NCI-H2081 treated with DMSO at 0.1 percent for 48 hours (cell line): ENCODE measurements around the gene TLK1.

Source experiments
- DNase-seq: peaks from one replicate; lab custom pipeline; 2025; lab: John Stamatoyannopoulos, UW

The TLK1 gene

DNA sequence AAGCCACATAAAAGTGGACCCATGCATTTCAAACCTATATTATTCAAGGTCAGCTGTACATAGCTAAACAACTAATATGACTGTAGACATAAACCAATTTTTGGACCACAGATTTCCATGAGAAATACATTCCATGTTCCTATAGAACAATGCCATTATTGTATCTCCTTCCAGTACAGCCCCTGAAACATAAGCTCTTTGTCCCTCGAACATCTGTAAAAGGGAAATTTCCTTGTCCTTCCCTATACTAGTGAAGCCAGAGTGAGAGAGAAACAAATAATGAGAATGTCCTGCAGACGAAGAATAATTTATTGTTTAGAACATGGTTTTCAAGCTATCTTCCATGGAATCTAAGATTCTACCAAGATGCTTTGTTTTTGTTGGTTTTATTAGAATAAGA lies 156.3 kb downstream of the TLK1 start:
- DNase-seq: no peak

DNA sequence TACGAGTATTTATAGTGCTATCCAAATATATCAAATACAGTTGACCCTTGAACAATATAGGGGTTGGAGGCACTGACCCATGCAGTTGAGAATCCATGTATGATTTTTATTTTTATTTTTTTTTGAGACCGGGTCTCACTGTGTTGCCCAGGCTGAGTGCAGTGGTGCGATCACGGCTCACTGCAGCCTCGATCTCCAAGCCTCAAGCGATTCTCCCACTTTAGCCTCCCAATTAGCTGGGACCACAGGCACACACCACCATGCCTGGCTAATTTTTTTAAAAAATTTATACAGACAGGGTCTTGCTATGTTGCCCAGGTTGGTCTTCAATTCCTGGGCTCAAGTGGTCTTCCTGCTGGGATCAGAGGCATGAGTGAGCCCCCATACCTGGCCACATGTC lies 161.0 kb downstream of the TLK1 start:
- DNase-seq: no peak

DNA sequence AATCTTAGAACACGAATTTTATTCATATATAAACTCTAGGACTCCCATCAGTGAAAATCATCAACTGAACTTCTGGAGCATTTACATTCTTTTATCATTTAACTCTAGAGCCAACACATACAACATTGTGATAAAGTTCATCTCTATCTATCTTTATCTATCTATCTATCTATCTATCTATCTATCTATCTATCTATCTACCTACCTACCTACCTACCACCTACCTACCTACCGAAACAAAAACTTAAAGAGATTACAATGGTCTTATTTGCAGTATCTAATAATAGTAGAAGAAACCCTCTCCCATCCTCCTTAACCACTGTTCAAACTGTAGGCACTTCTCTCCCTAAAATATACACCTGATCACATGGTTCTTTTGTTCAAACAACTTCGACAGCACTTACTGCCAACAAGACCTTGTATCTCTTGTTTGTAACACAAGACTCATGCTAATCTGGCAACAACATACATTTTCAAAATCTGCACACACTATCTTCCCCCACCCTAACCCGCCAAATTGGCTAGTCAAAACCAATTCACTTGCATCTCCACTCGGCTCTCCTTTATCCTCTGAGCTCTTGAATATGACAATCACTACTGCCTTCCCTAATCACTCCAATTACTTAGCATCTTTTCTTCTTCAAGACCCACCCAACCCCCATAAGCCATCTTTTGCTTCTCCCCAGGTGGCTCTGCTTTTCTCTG lies 162.6 kb downstream of the TLK1 start:
- no peak for DNase-seq

DNA sequence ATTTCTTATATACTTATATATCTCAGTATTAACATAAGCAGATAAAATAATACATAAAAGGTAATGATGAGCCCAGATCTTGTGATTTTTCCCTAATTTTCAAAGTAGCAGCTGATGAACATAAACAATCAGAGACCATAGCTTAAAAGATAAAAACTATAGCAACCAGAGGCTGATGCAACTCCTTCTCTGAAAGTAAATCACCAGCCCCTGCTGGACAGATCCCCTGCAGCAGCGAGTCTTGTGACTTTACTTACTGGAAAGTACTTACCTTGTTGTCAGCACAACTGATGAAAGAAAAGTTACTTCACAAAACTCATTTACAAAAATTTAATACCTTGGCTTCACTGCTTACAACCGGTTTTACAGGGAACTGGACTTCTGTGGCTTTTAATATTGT lies 164.4 kb downstream of the TLK1 start:
- no peak for DNase-seq

DNA sequence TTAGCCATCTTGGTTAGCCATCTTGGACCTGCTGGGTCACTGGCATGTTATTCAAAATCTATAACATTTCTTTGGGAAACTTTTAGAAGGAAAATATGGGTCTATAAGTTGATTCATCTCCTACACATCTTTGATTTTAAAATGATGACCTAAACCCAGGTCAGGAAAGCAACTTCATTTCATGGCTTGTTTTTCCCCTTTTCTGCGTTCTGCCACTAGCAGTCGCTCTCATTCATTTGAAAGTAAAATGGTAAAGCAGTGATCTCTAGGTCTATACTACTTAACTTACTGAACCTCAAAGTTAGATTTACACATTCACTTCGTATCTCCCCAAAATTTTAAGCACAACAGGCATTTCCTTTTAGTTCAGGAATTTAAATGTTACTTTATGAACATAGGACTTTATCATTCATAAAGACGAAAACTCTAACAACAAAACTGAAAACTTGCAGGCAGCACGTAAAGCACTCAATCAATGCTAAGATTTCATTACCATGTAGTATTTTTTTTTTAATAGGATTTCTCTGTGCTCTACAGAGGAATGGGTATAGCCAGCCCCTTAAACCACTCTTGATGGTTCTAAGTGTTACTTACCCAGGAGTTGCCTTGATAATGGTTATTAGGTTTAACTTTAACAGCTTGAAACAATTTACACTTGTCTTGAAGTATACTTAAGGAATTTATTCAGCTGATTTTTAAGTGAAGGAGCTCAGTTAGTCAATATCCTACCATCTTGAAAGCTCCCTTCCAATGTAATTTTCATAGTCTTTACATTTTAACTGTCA lies 169.1 kb downstream of the TLK1 start:
- DNase-seq: no peak

DNA sequence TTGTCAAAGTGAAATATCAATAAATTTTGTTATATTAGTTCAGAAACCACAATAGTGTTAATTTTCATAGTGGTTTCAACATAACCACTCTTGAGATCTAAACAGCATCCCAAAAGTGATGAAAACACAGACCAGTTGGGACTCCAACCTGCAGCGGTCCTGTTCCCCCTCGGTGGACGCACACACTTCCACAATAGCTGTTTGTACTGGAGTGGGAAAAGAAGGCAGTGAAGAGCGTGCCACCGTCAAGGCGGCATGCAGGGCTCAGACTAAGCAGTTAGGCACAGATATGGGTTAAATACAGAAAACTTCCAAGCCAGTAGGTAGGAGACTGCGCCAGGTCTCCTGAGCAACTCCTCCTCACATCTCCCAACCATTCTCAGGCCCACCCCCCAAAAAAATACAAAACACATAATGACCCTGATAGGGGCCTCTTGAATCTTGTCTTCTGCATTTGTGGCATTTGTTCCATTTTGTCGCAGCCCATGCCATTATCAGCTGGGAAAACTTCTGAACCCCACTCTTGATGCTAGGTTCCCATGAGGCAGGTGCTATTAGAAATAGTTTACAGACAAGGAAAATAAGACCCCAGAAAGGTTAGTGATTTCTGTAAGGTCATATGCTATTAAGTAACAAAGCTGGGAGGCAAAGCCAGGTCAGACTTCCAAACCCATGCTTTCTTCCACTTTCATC lies 174.0 kb downstream of the TLK1 start:
- DNase-seq: no peak

DNA sequence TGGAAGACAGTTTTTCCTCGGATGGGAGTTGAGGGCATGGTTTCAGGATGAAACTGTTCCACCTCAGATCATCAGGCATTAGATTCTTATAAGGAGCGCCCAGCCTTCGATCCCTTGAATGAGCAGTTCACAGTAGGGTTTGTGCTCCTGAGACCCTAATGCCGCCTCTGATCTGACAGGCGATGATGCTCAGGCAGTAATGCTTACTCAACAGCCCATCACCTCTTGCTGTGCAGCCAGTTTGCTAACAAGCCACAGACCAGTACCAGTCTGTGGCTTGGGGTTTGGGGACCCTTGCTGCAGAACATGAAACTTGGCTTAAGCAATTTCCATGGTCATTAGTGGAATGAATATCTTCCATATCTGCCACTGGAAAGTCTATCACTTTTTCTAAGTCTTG lies 175.3 kb downstream of the TLK1 start:
- DNase-seq: no peak

DNA sequence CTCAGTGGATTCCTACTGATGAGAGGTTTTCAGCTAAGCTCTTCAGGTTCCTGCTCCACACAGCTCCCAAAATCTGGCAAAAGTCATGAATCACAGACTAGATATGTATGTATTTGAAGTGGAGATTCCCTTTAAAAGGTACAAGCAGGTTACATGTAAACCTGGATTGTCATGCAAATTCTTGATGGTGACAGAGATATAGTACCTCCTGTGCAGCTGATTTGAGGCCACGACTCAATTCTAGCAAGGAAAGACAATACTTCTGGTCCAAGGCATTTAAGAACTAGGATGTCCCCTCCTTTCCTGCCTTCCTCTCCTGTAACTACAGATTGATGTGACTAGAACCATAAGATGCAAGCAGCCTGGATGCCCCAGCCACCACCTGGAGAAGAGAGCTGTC lies 176.6 kb downstream of the TLK1 start:
- no peak for DNase-seq

DNA sequence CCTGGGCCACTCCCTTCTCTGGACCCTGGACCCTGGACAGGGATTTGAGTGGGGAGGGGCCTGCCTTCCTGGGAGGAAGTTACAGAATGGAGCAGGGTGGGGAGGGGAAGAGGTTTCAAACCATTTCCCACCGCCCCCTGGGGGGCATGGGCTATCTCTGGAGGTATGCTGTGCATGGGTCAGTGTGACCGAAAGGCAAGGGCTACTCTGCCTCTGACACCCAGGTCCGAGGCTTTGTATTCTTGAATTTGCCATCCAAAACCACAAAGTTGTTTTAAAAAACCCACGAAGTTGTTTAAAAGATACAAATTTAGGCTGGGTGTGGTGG lies 184.8 kb downstream of the TLK1 start:
- no peak for DNase-seq

DNA sequence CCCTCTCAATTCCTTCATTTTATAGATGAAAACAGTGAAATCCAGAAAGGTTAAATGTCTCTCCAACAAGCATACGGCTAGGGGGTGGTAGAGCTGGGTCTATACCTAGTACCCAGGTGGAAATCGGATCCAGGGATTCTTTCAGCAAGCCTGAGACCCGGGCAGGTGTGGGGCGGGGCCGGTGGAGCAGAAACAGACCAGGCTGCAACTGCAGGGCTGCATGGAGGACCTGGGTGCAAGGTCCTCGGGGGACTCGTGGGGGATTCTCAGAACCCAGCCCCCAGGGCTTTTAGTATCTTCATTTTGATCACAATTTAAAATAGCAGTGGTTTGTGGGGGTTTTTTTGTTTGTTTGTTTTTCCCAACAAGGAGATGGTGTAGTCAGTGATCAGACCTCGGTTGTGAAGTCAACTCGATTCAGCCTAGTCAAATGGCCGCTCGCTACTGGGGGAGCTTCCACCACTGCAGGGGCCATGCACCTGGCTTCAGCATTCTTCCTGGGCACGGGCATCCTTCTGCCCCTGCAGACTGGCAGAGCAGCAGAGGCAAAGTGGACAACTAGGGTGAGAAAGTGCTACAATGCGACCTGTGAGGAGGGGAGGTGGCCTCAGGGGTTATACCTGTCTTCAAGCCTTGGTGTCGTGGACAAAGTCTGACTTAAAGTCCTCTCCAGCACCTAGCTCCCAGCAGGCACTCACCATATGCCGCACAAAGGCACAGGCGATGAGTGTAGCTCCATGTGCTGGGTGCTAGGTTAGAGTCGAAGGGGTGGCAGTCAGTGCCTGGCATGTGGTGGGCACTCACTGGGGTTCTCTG lies 185.4 kb downstream of the TLK1 start:
- DNase-seq: no peak

DNA sequence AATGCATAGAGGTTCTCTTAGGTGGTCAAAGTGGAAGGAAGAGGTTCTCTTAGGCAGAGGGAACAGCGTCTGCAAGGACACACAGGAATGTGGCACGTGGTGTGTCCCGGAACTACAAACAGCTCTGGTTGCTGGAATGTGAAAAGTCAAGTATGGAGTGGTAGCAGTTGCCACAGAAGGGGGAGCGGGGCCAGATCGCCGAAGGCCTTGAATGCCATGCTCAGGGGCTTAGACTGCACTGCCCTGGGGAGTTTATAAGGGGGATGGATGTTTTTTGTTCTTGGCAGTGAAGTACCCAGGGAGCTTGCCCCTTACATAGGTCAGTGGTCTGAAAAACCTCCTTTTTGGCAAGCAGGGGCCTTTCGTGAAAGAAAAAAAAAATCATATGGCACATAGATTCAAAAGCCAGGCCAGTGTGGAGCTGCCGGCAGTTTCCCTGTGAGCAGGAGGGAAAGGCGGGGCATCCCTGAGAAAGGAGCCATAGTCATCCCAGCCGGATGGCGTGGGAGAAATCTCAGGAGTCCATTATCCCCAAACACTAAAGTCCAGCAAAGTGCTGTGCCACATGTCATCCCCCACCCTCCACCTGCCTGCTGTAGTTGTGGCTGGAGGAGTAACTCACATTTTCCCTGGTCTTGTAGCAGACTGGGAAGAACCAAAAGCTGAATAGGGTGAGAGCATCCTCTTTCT lies 186.2 kb downstream of the TLK1 start:
- DNase-seq: no peak

DNA sequence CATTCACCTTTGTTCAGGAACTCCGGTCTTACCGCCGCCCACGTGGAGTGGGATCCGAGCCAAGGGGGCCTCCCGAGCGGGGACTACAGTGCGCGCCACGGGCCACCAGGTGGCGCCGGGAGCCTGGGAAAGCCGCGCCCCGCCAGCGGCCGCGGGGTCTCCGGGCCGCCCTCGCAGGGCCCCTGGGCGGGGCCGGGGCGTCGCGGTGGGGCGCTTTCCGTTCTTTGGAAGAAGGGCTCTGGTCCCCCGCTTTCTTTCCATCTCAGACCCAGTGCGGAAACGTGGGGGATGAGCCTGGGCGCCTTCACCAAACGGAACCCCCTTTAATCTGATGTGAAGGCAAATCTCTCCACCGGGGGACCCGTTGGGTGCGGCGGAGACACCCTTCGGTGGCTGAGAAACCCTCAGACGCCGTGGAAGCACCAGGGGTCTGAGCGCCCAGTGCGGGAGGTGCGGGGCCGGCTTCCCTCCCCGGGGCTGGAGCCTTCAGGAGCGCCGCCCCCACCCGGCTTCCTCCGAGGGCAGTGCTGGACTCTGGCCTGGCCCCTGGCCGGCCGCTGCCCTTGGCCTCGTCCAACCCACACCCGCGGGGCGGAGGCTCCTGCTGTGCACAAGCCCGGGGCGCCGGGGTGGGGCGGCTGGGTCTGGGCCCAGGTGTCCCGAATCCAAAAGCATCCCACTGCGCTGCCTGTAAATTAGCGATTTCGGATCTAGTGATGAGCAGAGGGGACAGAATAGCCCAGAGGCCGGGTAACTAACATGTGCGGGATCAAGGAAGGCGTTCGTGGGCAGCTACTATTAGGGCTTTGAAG lies 187.0 kb downstream of the TLK1 start:
- peak; percentile 67 for DNase-seq

DNA sequence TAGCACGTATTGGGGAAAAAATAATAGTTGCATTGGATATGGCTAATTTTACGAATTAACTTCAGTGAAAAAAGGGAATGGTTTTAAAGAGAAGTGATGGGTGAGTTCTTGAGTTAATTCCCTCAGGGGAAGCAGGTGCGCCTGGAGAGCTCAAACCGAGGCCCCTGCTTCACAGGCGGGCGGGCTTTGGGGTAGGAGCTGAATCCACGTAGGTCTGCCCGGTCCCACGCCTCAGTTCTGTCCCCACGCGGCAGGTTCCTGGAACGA lies 187.5 kb downstream of the TLK1 start:
- no peak for DNase-seq

DNA sequence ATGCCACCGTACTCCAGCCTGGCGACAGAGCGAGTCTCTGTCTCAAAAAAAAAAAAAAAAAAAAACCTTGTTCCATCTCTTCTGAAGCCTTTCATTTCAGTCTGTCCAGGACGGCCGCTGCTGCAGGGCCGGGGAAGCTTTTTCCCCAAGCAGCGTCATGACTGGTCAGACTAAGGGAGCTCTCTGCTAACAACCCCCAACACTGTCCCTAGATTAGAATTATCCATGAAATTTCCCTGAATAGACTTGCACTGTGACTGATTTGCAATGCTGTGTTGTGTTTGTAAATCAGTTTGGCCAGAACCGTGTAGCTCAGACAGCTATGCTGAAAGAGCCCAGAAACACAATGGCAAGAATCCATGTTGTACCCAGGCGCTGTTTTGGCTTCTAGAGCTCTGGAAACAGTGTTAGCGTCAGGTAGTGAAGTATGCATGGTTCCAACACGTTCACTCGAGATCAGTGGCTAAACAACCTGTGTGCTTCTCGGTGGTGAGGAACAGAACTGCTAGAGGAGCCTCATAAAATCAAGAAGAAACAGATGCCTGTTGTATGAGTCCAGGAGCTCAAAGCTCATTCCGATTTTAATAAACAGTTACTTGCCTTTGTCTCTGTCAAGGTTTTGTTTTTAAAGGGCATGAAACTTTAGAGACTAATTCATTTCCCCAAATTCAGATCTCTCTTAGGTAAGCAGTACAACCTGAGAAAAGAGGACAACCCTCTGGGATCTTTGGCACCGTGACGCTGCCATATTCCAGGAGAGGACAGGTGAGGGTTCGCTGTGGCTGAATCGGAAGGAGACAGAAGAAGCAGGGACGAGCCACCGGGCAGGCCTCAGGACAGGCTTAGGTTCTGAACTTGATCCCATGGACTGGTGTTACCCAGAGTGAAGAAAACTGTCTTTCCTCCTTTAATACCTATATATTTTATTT lies 188.1 kb downstream of the TLK1 start:
- DNase-seq: no peak

DNA sequence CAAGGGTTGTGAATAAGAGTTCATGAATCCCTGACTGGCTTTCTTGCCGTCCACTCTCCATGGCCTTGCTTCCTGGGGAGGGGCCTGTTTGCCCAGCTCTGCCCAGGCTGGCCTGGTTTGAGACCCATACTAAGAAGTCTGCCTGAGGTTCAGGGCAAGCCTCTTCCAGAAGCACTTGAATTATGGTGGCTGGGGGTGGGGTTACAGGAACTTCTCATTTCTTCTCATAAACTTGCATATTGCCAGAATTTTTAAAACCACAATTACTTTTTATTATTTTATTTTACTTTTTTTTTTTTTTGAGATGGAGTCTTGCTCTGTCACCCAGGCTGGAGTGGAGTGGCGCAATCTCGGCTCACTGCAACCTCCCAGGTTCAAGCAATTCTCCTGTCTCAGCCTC lies 189.6 kb downstream of the TLK1 start:
- no peak for DNase-seq

DNA sequence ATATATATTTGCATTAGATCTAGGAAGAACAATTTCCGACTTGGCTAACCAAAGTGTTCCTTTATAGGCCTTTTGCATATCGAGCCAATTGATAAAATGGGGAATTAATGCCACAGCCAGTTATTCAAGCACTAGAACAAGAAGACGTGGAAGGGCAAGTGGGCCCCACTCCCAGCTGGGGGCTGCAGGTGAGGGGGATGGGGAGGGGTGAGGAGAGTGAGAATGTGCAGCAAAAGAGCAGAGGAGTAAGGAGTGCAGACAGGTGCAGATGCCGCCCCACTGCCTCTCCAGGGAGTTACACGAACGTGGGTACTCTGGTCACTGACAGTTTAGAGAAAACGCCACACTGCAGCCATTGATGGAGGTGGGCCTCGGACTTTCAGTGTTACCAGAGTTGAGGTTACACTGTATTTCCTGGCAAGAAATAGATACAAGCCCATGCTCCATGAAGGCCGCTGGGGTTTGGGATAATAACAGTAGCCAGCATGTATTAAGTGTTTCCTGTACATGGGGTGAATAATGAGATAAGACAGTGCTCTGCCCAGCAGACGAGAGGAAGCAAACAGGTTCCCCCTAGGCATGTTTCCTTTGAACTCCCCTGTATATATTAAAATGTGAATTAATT lies 190.7 kb downstream of the TLK1 start:
- DNase-seq: no peak

DNA sequence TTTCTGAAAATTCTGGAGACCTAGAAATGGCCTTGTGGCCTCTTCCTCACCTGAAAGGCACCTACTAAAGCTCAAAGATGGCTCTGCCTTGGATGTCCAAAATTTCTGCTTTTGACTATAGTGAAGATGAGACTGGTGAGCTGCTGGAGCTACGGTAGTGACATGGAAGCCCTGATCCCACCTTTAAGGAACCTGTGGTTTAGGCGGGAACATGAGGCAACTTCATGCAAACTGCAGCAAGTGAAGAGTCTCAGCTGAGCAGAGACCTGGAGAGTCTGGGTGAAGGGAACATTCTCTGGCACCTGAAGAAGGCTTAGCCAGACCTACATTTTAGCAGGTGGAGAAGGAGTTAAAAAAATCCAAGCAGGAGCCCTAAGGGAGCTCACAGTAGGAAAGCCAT lies 191.7 kb downstream of the TLK1 start:
- no peak for DNase-seq

DNA sequence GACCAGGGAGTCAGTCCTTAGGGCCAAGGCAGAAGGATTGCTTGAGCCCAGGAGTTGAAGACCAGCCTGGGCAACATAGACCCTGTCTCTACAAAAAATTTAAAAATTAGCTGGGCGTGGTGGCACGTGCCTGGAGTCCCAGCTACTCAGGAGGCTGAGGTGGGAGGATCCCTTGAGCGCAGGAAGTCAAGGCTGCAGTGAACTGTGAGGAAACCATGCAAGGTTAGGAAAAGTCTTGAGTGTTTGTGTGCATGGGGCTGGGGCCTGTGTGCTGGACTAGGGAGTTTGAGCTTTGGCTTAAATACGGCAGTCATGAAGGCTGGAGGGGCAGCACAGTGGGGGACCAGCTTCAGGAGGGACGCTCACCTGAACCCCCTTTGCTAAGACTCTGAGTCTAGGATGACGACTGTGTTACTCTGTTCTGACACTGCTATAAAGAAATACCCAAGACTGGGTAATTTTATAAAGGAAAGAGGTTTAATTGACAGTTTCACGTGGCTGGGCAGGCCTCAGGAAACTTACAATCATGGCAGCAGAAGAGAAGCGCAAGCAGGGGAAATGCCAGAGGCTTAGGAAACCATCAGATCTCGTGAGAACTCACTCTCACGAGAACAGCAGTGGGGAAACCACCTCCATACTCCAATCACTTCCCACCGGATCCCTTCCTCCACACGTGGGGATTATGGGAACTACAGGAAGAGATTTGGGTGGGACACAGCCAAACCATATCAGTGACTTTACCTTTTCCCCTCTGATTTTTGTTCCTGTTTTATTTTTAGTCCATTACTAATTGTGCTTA lies 192.3 kb downstream of the TLK1 start:
- DNase-seq: no peak

DNA sequence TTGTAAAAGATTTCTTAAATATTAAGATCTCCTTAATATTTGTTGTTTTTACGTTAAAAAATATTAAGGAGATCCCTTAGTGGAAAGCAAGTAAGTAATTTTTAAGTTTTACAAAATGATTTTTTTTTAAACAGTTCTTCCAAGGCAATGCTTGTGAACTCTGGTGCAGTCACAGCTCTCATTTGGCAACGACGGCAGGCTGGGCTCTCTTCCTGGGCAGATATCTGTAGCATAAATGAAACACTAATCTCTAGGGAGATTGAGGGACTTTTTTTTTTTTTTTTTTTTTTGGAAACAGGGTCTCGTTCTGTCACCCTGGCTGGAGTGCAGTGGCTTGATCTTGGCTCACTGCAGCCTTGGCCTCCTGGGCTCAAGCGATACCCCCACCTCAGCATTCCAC lies 193.1 kb downstream of the TLK1 start:
- DNase-seq: no peak
